ENCODE results near the gene PCDHGA2. TPM values are rescaled to one million over a fixed set of nuclear protein-coding genes. Genes with fewer than 3 reads are reported as not detected.

Gene PCDHGA2
- polyA plus RNA-seq, 2 of the 4 experiments (the other 2 are of a cell fraction): 0.58 to 1.7 TPM

DNA sequence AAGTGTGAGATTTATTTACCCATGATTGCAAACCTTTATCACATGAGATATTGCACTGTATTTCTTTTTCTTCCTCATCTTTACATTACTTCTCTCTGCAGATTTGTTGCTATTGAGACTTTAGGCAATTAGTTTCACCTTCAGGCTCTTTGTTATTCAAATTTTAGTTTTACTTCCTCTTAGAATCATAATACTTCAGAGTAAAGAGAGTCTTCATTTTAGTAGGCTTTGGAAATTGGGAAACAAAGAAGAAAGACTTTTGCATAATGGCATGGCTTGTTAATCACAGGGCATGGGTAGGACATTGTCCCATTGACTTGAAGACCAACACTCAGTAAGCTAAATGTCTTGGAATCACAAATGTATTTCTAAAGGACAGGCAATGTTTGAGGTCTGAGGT lies 24.2 kb downstream of the PCDHGA2 start:
- ATAC-seq (no peak), FAIRE-seq (no peak), DNase-seq (ENCODE audit: low read depth in 1 of 2, low spot score in 1 of 2) (no peak)
- ChIA-PET POLR2A (no interaction called here), CTCF (interaction anchor here (1.1 to 1.2 kb wide), 2 partner anchors 15 to 201 kb away, joined by 3 read pairs; no protein-coding TSS in a partner anchor)
- no peak overlapping the region for H3K4me3 ChIP-seq
- no peak overlapping the region for H3K4me2 ChIP-seq
- H3K27ac ChIP-seq: no peak overlapping the region
- TF ChIP-seq ESRRA (IDR thresholded peaks at IDR 0.05; ENCODE audit: borderline replicate concordance, low read length): no peak
- no peak for TF ChIP-seq KDM1A (IDR thresholded peaks at IDR 0.05; ENCODE audit: low read depth)
- TF ChIP-seq CEBPB (IDR thresholded peaks at IDR 0.05): no peak
- no peak for TF ChIP-seq EP300 (IDR thresholded peaks at IDR 0.05)
- TF ChIP-seq, protein P1, sequence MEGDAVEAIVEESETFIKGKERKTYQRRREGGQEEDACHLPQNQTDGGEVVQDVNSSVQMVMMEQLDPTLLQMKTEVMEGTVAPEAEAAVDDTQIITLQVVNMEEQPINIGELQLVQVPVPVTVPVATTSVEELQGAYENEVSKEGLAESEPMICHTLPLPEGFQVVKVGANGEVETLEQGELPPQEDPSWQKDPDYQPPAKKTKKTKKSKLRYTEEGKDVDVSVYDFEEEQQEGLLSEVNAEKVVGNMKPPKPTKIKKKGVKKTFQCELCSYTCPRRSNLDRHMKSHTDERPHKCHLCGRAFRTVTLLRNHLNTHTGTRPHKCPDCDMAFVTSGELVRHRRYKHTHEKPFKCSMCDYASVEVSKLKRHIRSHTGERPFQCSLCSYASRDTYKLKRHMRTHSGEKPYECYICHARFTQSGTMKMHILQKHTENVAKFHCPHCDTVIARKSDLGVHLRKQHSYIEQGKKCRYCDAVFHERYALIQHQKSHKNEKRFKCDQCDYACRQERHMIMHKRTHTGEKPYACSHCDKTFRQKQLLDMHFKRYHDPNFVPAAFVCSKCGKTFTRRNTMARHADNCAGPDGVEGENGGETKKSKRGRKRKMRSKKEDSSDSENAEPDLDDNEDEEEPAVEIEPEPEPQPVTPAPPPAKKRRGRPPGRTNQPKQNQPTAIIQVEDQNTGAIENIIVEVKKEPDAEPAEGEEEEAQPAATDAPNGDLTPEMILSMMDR (IDR thresholded peaks at IDR 0.05): no peak
- TF ChIP-seq EHMT2 (IDR thresholded peaks at IDR 0.05; ENCODE audit: low read depth): no peak
- TF ChIP-seq HEYL (CRISPR knock-in tag; IDR thresholded peaks at IDR 0.05): no peak
- no peak for TF ChIP-seq KDM5A (IDR thresholded peaks at IDR 0.05)
- no peak for TF ChIP-seq JUNB (IDR thresholded peaks at IDR 0.05)
- TF ChIP-seq, protein P2, sequence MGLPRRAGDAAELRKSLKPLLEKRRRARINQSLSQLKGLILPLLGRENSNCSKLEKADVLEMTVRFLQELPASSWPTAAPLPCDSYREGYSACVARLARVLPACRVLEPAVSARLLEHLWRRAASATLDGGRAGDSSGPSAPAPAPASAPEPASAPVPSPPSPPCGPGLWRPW (IDR thresholded peaks at IDR 0.05): no peak
- no peak for TF ChIP-seq NFE2L2 (conservative IDR thresholded peaks at IDR 0.05; ENCODE audit: low read length)
- TF ChIP-seq PHF8 (IDR thresholded peaks at IDR 0.05; ENCODE audit: borderline replicate concordance, low read depth): no peak
- H3K9me3 ChIP-seq: peaks cover 66% of the 10 kb centered on the region
- H3K4me1 ChIP-seq: no peaks in the 10 kb centered on the region

DNA sequence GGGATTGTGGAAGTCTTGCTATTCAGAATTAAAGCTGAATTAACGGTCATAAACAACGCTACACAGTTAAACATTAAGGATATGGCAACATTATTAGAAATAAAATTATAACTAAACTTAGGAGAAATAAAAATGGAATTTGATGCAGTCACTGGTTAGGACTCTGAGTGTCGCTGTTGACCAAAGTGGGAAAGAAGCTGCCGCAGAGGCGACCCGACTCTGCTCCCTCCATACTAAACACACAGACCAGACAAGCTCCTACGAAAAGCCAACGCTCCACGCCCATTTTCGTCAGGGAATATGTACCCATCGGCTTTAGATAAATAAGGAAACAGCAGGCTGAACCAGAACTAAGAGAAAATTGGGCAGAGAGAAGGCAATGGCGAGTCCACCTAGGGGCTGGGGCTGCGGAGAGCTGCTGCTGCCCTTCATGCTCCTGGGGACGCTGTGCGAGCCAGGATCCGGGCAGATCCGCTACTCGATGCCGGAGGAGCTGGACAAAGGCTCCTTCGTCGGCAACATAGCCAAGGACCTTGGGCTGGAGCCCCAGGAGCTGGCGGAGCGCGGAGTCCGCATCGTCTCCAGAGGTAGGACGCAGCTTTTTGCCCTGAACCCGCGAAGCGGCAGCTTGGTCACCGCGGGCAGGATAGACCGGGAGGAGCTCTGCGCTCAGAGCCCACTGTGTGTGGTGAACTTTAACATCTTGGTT lies 25.5 kb downstream of the PCDHGA2 start, which contains the start of gene PCDHGA5:
PCDHGA5 (plus strand) TSS at position 211 of the 709 bp plus-strand sequence; CDS start at position 380, 169 bp downstream.
- H3K4me2 ChIP-seq: peak within 1 kb of the TSS; percentile 62
- H3K4me1 ChIP-seq: no peaks in the 10 kb centered on the region
- TF ChIP-seq, protein P1 (IDR thresholded peaks at IDR 0.05): peak; percentile 27; the same call in 2 of the 3 replicates
- no peak for TF ChIP-seq KDM1A (IDR thresholded peaks at IDR 0.05; ENCODE audit: low read depth)
- TF ChIP-seq HEYL (CRISPR knock-in tag; IDR thresholded peaks at IDR 0.05): no peak
- TF ChIP-seq, protein P3, sequence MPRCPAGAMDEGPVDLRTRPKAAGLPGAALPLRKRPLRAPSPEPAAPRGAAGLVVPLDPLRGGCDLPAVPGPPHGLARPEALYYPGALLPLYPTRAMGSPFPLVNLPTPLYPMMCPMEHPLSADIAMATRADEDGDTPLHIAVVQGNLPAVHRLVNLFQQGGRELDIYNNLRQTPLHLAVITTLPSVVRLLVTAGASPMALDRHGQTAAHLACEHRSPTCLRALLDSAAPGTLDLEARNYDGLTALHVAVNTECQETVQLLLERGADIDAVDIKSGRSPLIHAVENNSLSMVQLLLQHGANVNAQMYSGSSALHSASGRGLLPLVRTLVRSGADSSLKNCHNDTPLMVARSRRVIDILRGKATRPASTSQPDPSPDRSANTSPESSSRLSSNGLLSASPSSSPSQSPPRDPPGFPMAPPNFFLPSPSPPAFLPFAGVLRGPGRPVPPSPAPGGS (IDR thresholded peaks at IDR 0.05): no peak
- TF ChIP-seq RAD21 (conservative IDR thresholded peaks at IDR 0.05 in 1 of 2, IDR thresholded peaks at IDR 0.05 in 1 of 2): peak in 1 of 2 experiments; percentile 27; a peak in 2 of 5 replicates
- 43% methylated on average over 31 of the region's 34 CpGs for WGBS (ENCODE audit: missing lambda C conversion rate)
- CTCF ChIA-PET: interaction anchor here (0.8 to 2.9 kb wide), 16 partner anchors 8 to 229 kb away, joined by 3 to 15 read pairs (median 5); partner anchors contain the start of genes PCDHGA11, PCDHGA6, PCDHGA7 and PCDHGB1
- H3K9me3 ChIP-seq: peaks cover 55% of the 10 kb centered on the region
- H3K27ac ChIP-seq: 0 out of 6 replicates have a peak within 1 kb of the TSS, but pooled peaks of 1 of the 2 experiments have one; percentile 6
- peak within 1 kb of the TSS; percentile 36; the same call in 2 of the 3 replicates for H3K4me3 ChIP-seq
- POLR2A ChIA-PET: no interaction called here
- ATAC-seq (peak; percentile 70 to 87; a peak in 4 of 6 replicates), DNase-seq (ENCODE audit: low read depth in 1 of 2, low spot score in 1 of 2) (peak in 1 of 2 experiments; percentile 46), FAIRE-seq (no peak)

Data from A549 (cell line).